Stimulated activated naive CD8-positive, alpha-beta T cell treated with anti-CD3 and anti-CD28 coated beads, Interleukin-15, Interleukin-2, amounts not matched to agents 100 ng/mL and 50 ng/mL, for 24 hours (primary cell): ENCODE data around the gene VPS8.

Source experiments
- H3K27ac Mint-ChIP-seq: one replicate; pipeline ENCODE4 v1.8.0; 2021; ENCODE audit warnings: mild to moderate bottlenecking, mixed read lengths
- H3K27me3 Mint-ChIP-seq: one replicate; pipeline ENCODE4 v1.8.0; 2021; ENCODE audit warnings: mixed read lengths
- H3K36me3 Mint-ChIP-seq: one replicate; pipeline ENCODE4 v1.8.0; 2021; ENCODE audit warnings: low read depth, mixed read lengths
- H3K4me1 Mint-ChIP-seq: one replicate; pipeline ENCODE4 v1.8.0; 2021; ENCODE audit warnings: low read depth, mixed read lengths
- H3K4me3 Mint-ChIP-seq: one replicate; pipeline ENCODE4 v1.8.0; 2021; ENCODE audit warnings: mild to moderate bottlenecking, mixed read lengths
- H3K9me3 Mint-ChIP-seq: one replicate; pipeline ENCODE4 v1.8.0; 2021; ENCODE audit warnings: mixed read lengths

VPS8 gene

GRCh38 chr3:184796551-184796950 is 15.4 kb upstream of the VPS8 start:
- H3K9me3 Mint-ChIP-seq: no peaks in the 10 kb centered on the region

GRCh38 chr3:184796954-184797353 is 15.0 kb upstream of the VPS8 start:
- Mint-ChIP-seq H3K9me3 (no peaks in the 10 kb centered on the region), H3K4me3 (no peak overlapping the region), H3K27ac (no peak overlapping the region)

More at GRCh38 chr3:184796551-184796950, 15.4 kb upstream of the VPS8 start:
- Mint-ChIP-seq H3K4me1 (no peaks in the 10 kb centered on the region), H3K27me3 (peaks cover 27% of the 10 kb centered on the region), H3K36me3 (no peaks in the 10 kb centered on the region), H3K27ac (no peak overlapping the region), H3K4me3 (no peak overlapping the region)

GRCh38 chr3:184798120-184798519 is 13.8 kb upstream of the VPS8 start:
- Mint-ChIP-seq H3K4me3 (no peak overlapping the region), H3K36me3 (no peaks in the 10 kb centered on the region), H3K4me1 (no peaks in the 10 kb centered on the region), H3K27ac (no peak overlapping the region), H3K9me3 (no peaks in the 10 kb centered on the region), H3K27me3 (peaks cover 24% of the 10 kb centered on the region)

More at GRCh38 chr3:184796954-184797353, 15.0 kb upstream of the VPS8 start:
- H3K4me1 Mint-ChIP-seq: no peaks in the 10 kb centered on the region
- no peaks in the 10 kb centered on the region for H3K36me3 Mint-ChIP-seq
- H3K27me3 Mint-ChIP-seq: peaks cover 28% of the 10 kb centered on the region

- peaks cover 24% of the 10 kb centered on the region for H3K27me3 Mint-ChIP-seq
- no peaks in the 10 kb centered on the region for H3K36me3 Mint-ChIP-seq
Measured at GRCh38 chr3:184800349-184800930, 11.5 kb upstream of the VPS8 start.

GRCh38 chr3:184801241-184801785 is 10.7 kb upstream of the VPS8 start:
- H3K27me3 Mint-ChIP-seq: peaks cover 24% of the 10 kb centered on the region
- H3K4me1 Mint-ChIP-seq: no peaks in the 10 kb centered on the region
- no peak overlapping the region for H3K27ac Mint-ChIP-seq
- no peaks in the 10 kb centered on the region for H3K9me3 Mint-ChIP-seq
- H3K4me3 Mint-ChIP-seq: no peak overlapping the region
- H3K36me3 Mint-ChIP-seq: no peaks in the 10 kb centered on the region

More at GRCh38 chr3:184800349-184800930, 11.5 kb upstream of the VPS8 start:
- H3K4me1 Mint-ChIP-seq: no peaks in the 10 kb centered on the region
- H3K4me3 Mint-ChIP-seq: no peak overlapping the region
- no peaks in the 10 kb centered on the region for H3K9me3 Mint-ChIP-seq
- no peak overlapping the region for H3K27ac Mint-ChIP-seq

- H3K4me1 Mint-ChIP-seq: no peaks in the 10 kb centered on the region
- H3K27ac Mint-ChIP-seq: no peak overlapping the region
- no peak overlapping the region for H3K4me3 Mint-ChIP-seq
- H3K9me3 Mint-ChIP-seq: no peaks in the 10 kb centered on the region
- H3K36me3 Mint-ChIP-seq: no peaks in the 10 kb centered on the region
- H3K27me3 Mint-ChIP-seq: peaks cover 24% of the 10 kb centered on the region
Measured at GRCh38 chr3:184802150-184802549, 9.8 kb upstream of the VPS8 start.

- Mint-ChIP-seq H3K9me3 (no peaks in the 10 kb centered on the region), H3K27ac (no peak overlapping the region), H3K4me1 (peaks cover 8% of the 10 kb centered on the region), H3K36me3 (no peaks in the 10 kb centered on the region), H3K27me3 (peaks cover 14% of the 10 kb centered on the region), H3K4me3 (no peak overlapping the region)
Measured at GRCh38 chr3:184804801-184805200, 7.2 kb upstream of the VPS8 start.

GRCh38 chr3:184805351-184806038 is 6.5 kb upstream of the VPS8 start:
- H3K4me3 Mint-ChIP-seq: no peak overlapping the region
- H3K27ac Mint-ChIP-seq: no peak overlapping the region
- no peaks in the 10 kb centered on the region for H3K36me3 Mint-ChIP-seq
- H3K9me3 Mint-ChIP-seq: no peaks in the 10 kb centered on the region
- peaks cover 10% of the 10 kb centered on the region for H3K27me3 Mint-ChIP-seq
- H3K4me1 Mint-ChIP-seq: peaks cover 11% of the 10 kb centered on the region

GRCh38 chr3:184806567-184807271 is 5.2 kb upstream of the VPS8 start:
- Mint-ChIP-seq H3K36me3 (peaks cover under 1% of the 10 kb centered on the region), H3K9me3 (no peaks in the 10 kb centered on the region), H3K27ac (no peak overlapping the region), H3K27me3 (peaks cover under 1% of the 10 kb centered on the region), H3K4me1 (peaks cover 21% of the 10 kb centered on the region), H3K4me3 (no peak overlapping the region)

- Mint-ChIP-seq H3K36me3 (peaks cover 5% of the 10 kb centered on the region), H3K27me3 (peaks cover 3% of the 10 kb centered on the region), H3K4me3 (no peak overlapping the region), H3K27ac (no peak overlapping the region), H3K4me1 (peaks cover 25% of the 10 kb centered on the region), H3K9me3 (no peaks in the 10 kb centered on the region)
Measured at GRCh38 chr3:184807549-184807948, 4.4 kb upstream of the VPS8 start.

GRCh38 chr3:184808021-184808420 is 3.9 kb upstream of the VPS8 start:
- Mint-ChIP-seq H3K4me3 (no peak overlapping the region), H3K9me3 (no peaks in the 10 kb centered on the region), H3K27me3 (peaks cover 3% of the 10 kb centered on the region), H3K4me1 (peaks cover 29% of the 10 kb centered on the region), H3K27ac (no peak overlapping the region), H3K36me3 (peaks cover 5% of the 10 kb centered on the region)

GRCh38 chr3:184810146-184810545 is 1.8 kb upstream of the VPS8 start:
- Mint-ChIP-seq H3K27ac (no peak overlapping the region), H3K36me3 (peaks cover 5% of the 10 kb centered on the region), H3K4me1 (peaks cover 49% of the 10 kb centered on the region)

GRCh38 chr3:184811034-184811433 is 932 bp upstream of the VPS8 start:
- H3K4me3 Mint-ChIP-seq: no peak overlapping the region
- peaks cover 58% of the 10 kb centered on the region for H3K4me1 Mint-ChIP-seq
- peaks cover 3% of the 10 kb centered on the region for H3K27me3 Mint-ChIP-seq
- no peaks in the 10 kb centered on the region for H3K9me3 Mint-ChIP-seq
- H3K36me3 Mint-ChIP-seq: peaks cover 5% of the 10 kb centered on the region
- H3K27ac Mint-ChIP-seq: peak overlapping the region; percentile 79

More at GRCh38 chr3:184810146-184810545, 1.8 kb upstream of the VPS8 start:
- Mint-ChIP-seq H3K9me3 (no peaks in the 10 kb centered on the region), H3K4me3 (no peak overlapping the region), H3K27me3 (peaks cover 3% of the 10 kb centered on the region)

- Mint-ChIP-seq H3K36me3 (peaks cover 5% of the 10 kb centered on the region), H3K27ac (peak overlapping the region; percentile 100), H3K27me3 (peaks cover 3% of the 10 kb centered on the region), H3K9me3 (no peaks in the 10 kb centered on the region), H3K4me3 (peak overlapping the region; percentile 100), H3K4me1 (peaks cover 64% of the 10 kb centered on the region)
Measured at GRCh38 chr3:184811663-184811998, 335 bp upstream of the VPS8 start.

- H3K4me1 Mint-ChIP-seq: peaks cover 67% of the 10 kb centered on the region
- peaks cover 3% of the 10 kb centered on the region for H3K27me3 Mint-ChIP-seq
- H3K4me3 Mint-ChIP-seq: peak overlapping the region; percentile 100
- peak overlapping the region; percentile 100 for H3K27ac Mint-ChIP-seq
- H3K9me3 Mint-ChIP-seq: no peaks in the 10 kb centered on the region
- peaks cover 5% of the 10 kb centered on the region for H3K36me3 Mint-ChIP-seq
Measured at GRCh38 chr3:184812662-184813042, 686 bp downstream of the VPS8 start.
